MM.1S (cell line): Measurements from ENCODE around the gene FXYD7.

ENCODE experiments used
- CTCF ChIP-seq: fragments of 300-600 bp; sonication (generic); IDR thresholded peaks from 2 replicates; pipeline ENCODE4 v1.5.1; 2016; ENCODE audit warnings: antibody characterized with exemption, low read length, mixed read lengths
- EZH2phosphoT487 ChIP-seq: fragments of 300-600 bp; sonication (generic); IDR thresholded peaks from 2 replicates; pipeline ENCODE4 v1.6.1; 2018; ENCODE audit warnings: antibody characterized with exemption, low read length

GRCh38 chr19:35176181-35176570 is 33.1 kb downstream of the FXYD7 start:
- no peak for TF ChIP-seq CTCF
- no peak for TF ChIP-seq EZH2phosphoT487
